Liver (tissue), 3 donors: ENCODE data around the gene ELOVL3.

Experiments
- CTCF ChIP-seq: fragments of 150-350 bp; IDR thresholded peaks from 2 replicates; pipeline ENCODE4 v1.5.1; 2017; ENCODE audit warnings: improper control_type of control experiment, low read depth, low read length; ENCODE audit not compliant: missing input control
- RAD21 ChIP-seq, 2 donors: IDR thresholded peaks; 2 replicates each; pipeline ENCODE4 v1.6.1; 2016; ENCODE audit warnings: antibody characterized with exemption in 2 of 2, mild to moderate bottlenecking in 2 of 2
- ZBTB33 ChIP-seq: IDR thresholded peaks from 2 replicates; pipeline ENCODE4 v1.6.1; 2016; ENCODE audit warnings: antibody characterized with exemption
- donor health status: healthy.
- donor health status: healthy.

DNA sequence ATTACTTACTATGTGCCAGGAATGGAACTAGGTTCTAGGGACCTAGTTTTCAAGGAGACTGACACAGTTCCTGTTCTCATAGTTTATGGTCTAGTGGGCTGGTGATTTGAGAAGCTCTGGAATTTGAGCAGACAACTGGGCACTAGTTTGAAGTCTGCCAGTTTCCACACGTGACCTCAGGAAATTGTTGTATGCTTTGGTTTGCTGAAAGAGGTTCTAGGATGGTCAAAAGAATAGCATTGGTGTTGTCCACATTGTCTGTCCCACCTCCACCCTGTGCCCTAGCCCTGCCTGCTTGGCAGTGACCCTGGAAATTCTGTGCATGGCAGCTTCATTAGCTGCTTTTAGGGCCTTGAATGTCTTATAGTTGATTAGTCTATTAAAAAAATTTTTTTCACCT lies 48.0 kb downstream of the ELOVL3 start:
- TF ChIP-seq CTCF, result no peak
- no peak for TF ChIP-seq RAD21 (IDR thresholded peaks at IDR 0.05)
- no peak for TF ChIP-seq ZBTB33
